Measurements from ENCODE around the gene CADM4.
"Not testable (repeated sequence)": the region's sequence is repeated elsewhere in the genome, so short reads cannot be mapped to it uniquely, and the experiment has no call there.

CADM4 gene, protein sequence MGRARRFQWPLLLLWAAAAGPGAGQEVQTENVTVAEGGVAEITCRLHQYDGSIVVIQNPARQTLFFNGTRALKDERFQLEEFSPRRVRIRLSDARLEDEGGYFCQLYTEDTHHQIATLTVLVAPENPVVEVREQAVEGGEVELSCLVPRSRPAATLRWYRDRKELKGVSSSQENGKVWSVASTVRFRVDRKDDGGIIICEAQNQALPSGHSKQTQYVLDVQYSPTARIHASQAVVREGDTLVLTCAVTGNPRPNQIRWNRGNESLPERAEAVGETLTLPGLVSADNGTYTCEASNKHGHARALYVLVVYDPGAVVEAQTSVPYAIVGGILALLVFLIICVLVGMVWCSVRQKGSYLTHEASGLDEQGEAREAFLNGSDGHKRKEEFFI

DNA sequence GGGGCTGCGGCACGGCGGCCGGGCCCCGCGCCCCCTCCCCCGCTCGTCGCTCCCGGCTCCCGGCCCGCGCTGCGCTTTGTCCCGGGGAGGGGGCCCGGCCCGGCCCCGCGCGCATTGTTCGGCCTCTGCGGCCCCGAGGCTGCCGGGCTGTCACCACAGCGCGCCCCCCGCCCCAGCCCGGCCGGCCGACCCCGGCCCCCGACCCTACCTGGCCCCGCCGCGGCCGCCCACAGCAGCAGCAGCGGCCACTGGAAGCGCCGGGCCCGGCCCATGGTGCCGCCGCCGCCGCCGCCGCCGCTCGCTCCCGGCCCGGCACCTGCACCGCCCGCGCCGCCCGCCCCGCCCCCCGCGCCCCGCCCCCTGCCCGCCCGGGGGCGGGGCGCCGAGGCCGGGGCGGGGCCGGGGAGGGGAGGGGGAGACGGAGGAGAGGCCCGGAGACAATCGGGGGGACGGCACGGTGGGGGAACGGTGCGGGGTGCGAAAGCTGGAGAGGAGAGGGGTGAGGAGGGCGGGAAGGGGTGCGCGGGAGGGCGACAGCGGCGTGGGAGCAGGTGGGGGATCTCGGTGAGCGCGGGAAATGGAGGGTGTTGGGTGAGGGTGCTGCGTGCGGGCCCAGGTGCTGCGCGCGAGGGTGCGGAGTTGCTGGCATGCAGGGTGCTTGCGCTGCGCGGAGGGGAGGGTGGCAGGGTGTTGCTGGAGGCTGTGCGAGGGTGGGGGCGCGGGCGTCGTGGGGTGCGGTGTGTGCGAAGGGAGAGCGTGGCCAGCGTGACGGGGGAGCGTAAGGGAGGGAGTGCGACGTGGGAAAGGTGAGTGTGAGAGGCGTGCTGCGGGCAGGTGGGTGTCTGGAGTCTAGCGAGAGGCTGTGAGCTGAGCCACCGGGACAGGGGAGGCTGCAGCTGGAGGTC is at the start of gene CADM4:
Gene CADM4, minus strand, starts transcription at position 332 of the 905 bp plus-strand sequence. Its CDS starts 60 bp downstream, at position 272.
- peak; percentile 55 for DNase-seq

DNA sequence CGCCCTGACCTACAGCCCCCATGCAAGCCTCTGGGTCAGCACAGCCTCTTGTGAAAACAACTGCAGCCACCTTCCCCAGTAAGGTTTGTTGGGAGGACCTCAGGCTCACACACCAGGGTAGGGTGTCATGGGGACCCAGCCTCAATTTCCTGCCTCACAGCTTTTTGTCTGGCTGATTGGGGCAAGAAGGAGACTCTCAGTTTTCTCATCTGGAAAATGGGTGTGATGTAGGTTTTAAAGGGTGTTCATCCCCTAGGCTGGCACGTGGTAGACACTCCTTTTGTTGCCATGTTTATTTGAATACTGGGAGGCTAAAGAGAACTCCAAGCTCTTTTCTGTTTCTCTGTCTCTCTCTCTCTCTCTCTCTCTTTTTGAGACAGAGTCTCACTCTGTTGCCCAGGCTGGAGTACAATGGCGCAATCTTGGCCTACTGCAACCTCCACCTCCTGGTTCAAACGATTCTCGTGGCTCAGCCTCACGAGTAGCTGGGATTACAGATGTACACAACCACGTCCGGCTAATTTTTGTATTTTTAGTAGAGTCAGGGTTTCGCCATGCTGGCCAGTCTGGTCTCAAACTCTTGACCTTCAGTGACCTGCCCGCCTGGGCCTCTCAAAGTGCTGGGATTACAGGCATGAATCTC is 48.5 kb upstream of the CADM4 start:
- no peak for DNase-seq

DNA sequence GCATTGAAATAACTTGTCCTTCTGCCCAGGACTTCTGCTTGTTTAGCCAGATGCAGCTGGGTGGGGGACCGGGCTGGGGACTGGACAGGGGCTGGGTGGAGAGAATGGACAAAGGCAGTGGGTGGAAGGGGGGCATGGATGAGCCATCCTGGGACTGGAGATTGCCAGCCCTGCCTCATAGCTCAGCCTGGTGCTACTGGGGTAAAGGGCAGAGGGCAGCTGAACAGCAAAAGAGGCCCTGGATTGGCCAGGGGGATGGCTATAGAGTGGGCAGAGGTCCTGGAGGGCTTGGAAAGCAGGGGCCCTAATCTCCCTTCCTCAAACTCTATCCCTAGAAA is 48.0 kb upstream of the CADM4 start:
- no peak for DNase-seq

DNA sequence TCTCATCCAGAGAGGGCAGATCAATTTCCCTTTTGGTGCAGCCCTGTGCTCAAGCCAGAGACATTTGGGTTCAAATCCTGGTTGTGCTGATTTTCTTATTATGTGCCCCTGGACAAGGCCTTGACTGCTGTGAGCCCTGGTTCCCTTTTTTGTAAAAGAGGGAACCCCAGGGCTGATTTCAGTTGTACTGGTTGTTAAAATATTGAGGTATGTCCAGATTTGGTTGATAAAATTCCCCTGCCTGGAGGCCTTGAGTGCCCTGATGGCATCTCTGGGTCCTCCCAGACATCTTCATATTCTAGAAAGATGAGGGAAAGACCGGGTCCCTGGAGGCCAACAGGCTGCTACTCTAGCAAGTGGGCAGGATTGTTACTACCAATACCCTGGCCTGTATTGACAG is 44.7 kb upstream of the CADM4 start:
- DNase-seq = no peak

DNA sequence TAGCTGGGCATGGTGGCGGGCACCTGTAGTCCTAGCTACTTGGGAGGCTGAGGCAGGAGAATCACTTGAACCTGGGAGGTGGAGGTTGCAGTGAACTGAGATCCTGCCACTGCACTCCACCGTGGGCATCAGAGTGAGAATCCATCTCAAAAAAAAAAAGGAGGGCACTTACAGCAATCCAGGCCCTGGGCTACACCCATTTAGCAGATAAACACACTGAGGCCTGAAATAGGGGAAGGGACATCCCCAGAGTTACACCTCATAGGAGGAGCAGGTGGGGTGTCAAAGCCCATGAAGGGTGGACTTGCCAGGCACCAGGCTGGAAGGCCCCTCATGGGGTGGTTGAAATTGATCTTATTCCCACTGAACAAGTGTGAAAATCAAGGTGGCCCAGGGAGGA is 44.3 kb upstream of the CADM4 start:
- DNase-seq = no peak

DNA sequence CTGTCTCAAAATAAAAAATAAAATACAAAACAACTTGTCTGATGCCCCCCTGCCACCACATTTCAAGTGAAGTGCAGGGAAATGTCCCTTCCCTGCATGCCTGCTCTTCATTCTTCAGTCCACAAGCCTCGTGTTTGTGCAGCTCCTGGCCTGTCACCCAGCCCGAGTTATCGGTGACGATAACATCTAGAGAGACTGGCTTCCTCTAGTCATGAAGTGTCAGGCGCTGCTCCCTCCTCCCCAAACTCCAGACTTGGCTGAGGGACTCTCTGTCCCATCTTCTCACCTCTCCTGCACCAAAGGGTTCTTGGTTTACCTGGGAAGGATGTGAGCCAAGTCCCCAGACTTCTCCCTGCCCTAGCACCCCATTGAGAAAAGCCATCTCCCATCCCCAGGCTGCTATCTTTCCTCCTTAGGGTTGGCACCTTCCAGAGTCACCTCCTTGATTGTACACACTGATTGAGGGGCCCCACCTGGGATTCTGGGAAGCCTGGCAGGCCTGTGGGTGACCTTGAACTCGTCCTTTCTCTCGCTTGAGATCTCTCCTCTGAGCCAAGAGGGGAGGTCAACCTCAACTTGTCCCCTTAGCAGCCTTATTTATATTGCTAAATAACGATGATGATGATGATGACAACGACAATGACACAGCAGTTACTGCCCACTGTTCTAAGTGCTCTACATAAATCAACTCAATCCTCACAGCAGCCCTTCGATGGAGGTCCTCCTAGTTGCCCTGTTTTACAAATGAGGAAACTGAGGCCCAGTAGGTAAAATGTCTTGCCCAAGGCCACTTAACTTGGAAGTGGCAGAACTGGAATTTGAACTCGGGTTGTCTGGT is 43.4 kb upstream of the CADM4 start:
- no peak for DNase-seq

DNA sequence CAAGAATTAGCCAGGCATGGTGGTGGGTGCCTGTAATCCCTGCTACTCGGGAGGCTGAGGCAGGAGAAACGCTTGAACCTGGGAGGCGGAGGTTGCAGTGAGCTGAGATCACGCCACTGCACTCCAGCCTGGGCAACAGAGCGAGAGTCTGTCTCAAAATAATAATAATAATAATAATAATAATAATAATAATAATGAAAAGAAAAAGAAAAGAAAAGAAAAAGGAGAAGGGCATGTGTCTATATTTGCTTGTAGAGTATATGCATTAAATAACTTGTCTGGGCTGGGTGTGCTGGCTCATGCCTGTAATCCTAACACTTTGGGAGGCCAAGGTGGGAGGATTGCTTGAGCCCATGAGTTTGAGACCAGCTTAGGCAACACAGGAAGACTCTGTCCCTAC is 42.6 kb upstream of the CADM4 start:
- not testable (repeated sequence) for DNase-seq

DNA sequence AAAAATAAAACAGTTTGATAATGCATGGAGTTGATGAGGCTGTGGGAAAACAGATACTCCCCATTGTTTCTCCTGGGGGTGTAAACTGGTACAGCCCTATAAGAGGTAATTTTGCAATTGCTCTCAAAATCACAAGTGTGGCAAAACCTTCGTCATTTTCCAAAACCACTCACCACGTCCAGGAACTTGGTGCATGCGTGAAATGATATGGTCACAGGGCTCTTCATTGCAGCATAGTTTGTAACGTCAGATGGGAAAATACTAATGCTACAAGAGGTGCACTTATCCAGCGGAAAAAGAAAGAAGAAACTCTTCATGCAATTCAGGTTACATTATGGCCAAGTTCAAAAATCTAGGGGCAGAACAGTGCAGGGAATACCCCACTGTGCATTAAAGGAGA is 42.2 kb upstream of the CADM4 start:
- no peak for DNase-seq

DNA sequence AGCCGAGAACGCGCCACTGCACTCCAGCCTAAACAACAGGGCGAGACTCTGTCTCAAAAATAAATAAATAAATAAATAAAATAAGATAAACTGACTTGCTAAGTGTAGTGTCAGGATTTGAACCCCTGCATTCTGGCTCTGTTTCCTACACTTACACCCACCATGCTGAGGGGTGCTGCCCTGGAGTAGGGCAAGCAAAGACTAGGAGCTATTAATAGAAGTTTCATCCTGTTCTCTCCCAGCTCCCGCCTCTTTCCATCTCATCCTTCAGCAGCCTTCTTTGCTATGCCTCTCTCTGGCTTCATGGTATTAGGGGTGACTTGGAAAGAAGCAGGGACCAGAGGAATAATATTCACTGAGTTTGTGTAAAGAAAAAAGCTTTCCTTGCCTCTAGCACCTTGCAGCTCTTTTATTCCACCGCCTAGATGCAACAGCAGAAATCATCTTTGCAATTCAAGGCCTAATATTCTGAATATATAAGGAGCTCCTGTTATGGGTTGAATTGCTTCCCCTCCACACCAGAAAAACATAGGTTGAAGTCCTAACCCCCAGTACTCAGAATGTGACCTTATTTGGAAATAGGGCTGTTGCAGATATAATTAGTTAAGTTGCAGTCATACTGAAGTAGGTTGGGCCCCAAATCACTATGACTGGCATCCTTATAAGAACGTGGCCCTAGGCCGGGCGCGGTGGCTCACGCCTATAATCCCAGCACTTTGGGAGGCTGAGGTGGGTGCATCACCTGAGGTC is 39.0 kb upstream of the CADM4 start:
- no peak for DNase-seq

DNA sequence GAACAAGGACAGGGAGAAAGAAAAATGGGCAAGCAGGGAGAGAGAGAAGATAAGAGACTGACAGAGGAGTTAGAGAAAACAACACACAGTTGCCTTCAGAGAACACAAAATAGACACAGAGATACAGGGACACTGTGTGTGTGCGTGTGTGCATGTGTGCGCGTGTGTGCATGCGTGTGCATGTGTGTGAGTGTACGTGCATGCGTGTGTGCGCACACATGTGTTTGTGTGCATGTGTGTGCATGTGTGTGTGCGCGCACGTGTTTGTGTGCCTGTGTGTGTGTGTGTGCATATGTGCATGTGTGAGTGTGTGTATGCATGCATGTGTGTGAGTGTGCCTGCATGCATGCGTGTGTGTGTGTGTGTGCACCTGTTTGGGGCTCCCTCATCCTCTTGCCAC is 36.3 kb upstream of the CADM4 start:
- no peak for DNase-seq

DNA sequence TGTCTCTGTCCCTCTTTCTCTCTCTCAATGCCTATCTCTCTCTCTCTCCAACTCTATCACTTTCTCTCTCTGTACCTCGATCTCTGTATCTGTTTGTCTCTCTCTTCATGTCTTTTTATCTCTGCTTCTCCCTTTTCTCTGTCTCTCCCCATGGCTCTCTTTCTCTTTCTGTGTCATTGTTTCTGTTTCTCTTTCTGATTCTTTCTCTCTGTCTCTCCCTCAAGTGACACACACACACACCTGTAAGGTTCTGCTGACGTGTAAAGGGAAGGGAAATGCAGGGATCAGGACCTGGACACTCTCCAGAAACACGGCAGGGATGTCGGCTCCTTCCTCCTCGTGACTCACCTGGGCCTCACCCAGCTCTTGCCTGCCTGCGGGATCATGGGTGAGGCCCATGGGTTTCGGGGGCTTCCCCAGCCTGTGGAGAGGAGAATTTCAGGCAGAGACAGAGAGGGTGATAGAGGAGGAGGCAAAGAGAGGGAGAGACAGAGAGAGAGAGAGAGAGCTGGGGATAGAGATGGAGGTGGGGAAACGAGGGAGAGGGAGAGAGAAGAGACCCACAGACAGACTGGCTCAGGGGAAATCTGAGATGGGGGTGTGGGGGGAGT is 35.7 kb upstream of the CADM4 start:
- DNase-seq = peak; percentile 74

DNA sequence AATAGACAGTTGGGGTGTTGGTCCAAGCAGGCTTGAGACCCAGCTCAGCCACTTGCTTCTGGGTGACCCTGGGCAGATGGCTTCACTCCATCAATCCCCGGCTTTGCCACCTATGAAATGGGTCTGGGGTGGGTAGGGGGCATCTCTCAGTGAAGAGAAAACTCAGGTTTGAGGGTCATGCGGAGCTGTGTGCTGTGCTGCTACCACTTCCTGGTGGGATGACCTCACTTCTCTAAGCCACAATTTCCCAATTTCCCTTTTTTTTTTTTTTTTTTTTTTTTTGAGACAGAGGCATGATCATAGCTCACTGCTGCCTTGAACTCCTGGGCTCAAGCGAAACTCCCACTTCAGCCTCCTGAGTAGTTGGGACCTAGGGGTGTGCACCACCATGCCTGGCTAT is 34.9 kb upstream of the CADM4 start:
- DNase-seq = no peak

DNA sequence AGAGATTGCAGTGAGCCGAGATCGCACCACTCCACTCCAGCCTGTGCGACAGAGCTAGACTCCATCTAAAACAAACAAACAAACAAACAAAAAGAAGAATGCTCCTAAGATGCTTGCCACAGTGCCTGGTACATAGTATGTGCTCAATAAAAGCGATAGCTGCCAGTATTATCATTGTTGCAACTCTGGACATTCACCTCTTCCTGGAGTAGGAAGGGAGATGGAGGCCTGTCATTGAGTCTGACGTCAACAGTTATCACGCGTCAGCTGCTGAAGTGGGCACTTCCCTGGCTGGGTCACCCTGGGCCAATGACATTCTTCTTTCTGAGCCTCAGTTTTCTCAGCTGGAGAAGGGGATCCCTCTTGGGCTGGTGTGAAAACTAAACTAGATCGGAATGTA is 34.5 kb upstream of the CADM4 start:
- no peak for DNase-seq

DNA sequence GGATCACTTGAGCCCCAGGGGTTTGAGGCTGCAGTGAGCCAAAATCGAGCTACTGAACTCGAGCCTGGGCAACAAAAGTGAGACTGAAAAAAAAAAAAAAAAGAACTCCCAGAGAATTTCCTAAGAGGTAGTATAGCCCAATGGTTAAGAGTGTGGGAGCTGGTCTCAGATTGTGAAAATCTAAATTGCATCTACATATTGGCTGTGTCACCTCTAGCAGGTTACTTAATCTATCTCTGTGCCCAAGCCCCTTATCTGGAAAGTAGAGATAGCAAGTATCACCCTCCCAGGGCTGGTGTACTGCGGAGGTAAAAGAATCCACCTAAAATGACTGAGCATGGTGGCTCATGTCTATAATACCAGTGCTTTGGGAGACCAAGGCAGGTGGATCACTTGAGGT is 34.0 kb upstream of the CADM4 start:
- DNase-seq = no peak

DNA sequence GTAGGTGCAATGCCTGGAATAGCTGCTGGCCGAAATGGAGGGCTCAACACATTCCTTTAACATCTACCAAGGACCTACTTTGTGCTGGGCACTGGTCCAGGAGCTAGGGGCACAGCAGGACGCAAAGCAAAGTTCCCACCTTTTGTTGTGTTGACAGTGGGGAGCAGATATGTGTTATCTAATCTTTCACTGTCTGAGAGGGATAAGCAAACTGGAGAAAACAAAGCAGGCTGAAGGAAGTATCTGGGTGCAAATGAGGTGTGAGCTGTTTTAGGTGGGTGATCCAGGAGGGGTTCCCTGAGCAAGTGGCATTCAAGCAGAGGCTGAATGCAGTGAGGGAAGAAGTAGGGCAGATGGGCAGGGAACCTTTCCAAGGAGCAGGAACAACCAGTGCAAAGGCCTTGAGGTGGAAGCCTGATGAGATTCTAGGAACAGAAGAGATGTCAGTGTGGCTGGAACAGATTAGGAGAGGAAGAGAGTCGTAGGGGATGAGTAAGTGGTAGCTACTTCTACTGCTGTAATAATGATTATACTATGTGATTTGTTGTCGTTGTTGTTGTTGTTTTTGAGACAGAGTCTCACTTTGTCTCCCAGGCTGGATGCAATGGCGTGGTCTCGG is 32.5 kb upstream of the CADM4 start:
- no peak for DNase-seq

DNA sequence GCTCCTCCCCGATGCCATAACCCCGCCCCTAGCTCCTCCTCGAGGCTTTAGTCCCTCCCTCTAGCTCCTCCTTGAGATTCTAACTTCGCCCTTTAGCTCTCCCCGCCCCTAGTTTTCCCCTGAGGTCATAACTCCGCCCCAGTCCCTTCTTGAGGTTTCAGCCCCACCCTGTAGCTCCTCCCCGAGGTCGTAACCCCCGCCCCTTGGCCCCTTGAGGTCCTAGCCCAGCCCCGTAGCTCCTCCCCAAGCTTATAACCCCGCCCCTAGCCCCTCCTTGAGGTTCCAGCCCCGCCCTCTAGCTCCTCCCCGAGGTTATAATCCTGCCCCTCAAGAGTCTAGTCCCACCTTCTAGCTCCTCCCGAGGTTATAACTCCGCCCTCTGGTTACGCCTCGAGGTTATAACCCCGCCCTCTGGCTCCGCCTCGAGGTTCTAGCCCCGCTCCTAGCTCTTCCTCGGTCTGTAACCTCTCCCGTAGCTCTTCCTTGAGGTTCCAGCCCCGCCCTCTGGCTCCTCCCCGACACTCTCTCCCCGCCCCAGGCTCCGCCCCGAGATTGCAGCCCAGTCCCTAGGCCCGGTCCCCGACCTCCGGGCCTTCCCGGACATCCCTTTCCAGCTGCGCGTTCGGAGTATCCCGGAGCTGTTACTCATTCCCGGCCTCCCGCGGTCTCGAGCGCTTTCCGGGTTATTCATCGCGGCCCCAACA is 28.9 kb upstream of the CADM4 start:
- DNase-seq = peak; percentile 100

DNA sequence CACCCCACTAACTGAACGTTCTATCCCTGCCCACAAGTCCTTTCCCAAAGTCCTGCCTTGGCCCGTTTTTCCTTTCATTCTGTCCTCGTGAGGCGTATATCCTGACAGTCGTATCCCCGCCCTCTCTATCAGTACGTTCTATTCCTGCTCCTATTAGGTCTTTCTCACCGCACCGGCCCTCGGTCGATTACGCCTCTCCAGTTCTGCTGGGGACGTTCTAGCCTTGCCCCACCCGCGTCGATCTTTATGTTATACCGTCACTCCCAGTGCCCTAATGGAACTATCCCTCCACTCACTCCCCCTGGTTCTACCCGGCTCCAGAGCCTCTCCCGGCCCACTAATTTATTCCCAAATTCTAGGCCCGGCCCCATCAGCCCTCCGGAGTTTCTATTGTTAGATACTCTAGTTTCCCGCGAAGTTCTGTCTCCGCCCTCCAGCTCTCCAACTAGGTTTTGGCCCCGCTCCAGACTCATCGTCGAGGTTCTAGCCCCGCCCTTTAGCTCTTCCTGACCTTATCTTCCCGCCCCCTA is 28.3 kb upstream of the CADM4 start:
- no peak for DNase-seq

DNA sequence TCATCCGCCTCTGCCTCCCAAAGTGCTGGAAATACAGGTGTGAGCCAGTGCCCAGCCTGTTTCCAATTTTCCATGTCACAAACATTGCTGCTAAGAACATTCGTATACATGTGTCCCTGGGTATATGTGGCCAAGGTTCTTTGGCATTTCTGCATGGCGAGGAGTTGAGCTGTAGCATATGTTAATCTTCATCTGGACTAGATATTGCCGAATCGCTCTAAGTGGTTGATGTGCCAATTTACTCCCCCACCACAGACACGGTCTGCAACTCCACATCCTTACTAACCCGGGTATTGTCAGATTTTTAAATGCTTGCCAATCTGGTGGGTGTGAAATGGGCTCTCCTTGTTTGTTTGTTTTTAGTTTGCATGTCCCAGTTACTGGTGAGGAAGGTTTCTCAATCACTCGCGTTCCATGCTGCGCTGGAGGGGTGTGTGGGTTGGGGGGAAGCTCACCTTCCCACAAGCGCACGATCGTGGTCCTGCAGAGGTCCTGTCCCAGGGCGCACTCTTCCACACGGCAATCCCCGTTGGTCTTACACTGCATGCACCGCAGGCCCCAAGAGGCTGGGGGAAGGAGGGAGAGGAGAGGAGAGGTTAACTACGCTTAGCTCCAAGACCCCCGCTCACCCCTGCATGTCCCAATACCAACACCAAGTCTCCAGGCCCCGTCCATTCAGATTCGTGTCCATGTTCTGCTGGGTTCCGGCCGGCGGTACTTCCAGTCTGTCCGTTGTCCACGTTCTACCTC is 27.7 kb upstream of the CADM4 start:
- DNase-seq = no peak

DNA sequence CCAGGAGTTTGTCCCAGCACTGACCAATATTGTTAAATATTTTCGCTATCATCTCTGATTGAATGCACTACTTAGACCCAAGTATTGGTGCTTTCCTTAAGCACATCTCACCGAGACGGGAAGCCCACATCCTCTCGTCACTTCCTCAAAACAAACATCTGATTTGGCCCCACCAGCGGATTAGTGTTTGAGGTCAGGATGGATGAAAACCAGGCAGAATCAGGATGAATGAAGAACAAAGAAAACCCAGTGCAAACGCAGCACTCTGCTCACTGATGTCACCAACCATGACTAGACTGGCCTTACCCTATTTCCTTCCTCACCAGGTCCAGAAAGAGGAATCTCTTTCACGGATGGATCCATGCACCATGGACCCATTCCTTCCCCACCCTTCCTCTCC is 24.4 kb upstream of the CADM4 start:
- DNase-seq = no peak

All from islet precursor cell (in vitro differentiated cells).